Central memory CD8-positive, alpha-beta T cell (primary cell): ENCODE data around the gene HHATL.

Experiments
- ATAC-seq: fragments of 150-1000 bp; cut with Tn5 transposase; replicated peaks from 2 replicates; pipeline ENCODE4 v1.10.0; 2022; ENCODE audit warnings: mild to moderate bottlenecking, moderate FRiP score, moderate number of reproducible peaks; ENCODE audit not compliant: poor library complexity, severe bottlenecking; ENCODE audit errors: extremely low read depth
- DNase-seq, 2 donors: peaks; one replicate each; pipeline ENCODE4 v3.0.0; 2021; ENCODE audit warnings: low spot score in 2 of 2
- H3K27ac Mint-ChIP-seq: one replicate; pipeline ENCODE4 v1.8.0; 2022; ENCODE audit warnings: low read depth, mild to moderate bottlenecking, moderate library complexity, mixed read lengths
- H3K27me3 Mint-ChIP-seq: one replicate; pipeline ENCODE4 v1.8.0; 2022; ENCODE audit warnings: mixed read lengths
- H3K36me3 Mint-ChIP-seq: one replicate; pipeline ENCODE4 v1.8.0; 2022; ENCODE audit warnings: mild to moderate bottlenecking, moderate library complexity, mixed read lengths; ENCODE audit not compliant: insufficient read depth
- H3K4me1 Mint-ChIP-seq: one replicate; pipeline ENCODE4 v1.8.0; 2022; ENCODE audit warnings: mixed read lengths
- H3K4me3 Mint-ChIP-seq: one replicate; pipeline ENCODE4 v1.8.0; 2022; ENCODE audit warnings: mild to moderate bottlenecking, moderate library complexity, mixed read lengths
- H3K9me3 Mint-ChIP-seq: one replicate; pipeline ENCODE4 v1.8.0; 2022; ENCODE audit warnings: mixed read lengths

The HHATL gene

GRCh38 chr3:42706721-42707619 is 4.4 kb upstream of the HHATL start:
- DNase-seq (no peak), ATAC-seq (no peak)

GRCh38 chr3:42705962-42706585 is 3.5 kb upstream of the HHATL start:
- H3K9me3 Mint-ChIP-seq = no peaks in the 10 kb centered on the region
- peaks cover 59% of the 10 kb centered on the region for H3K27me3 Mint-ChIP-seq
- no peak overlapping the region for H3K4me3 Mint-ChIP-seq
- no peak overlapping the region for H3K27ac Mint-ChIP-seq
- no peak for ATAC-seq
- no peaks in the 10 kb centered on the region for H3K36me3 Mint-ChIP-seq
- H3K4me1 Mint-ChIP-seq = no peaks in the 10 kb centered on the region
- DNase-seq = no peak

More at GRCh38 chr3:42706721-42707619, 4.4 kb upstream of the HHATL start:
- Mint-ChIP-seq H3K27ac (no peak overlapping the region), H3K27me3 (peaks cover 53% of the 10 kb centered on the region), H3K4me1 (no peaks in the 10 kb centered on the region), H3K36me3 (no peaks in the 10 kb centered on the region), H3K4me3 (no peak overlapping the region), H3K9me3 (no peaks in the 10 kb centered on the region)

GRCh38 chr3:42705058-42705767 is 2.6 kb upstream of the HHATL start:
- Mint-ChIP-seq H3K27ac (no peak overlapping the region), H3K9me3 (no peaks in the 10 kb centered on the region)

DNA sequence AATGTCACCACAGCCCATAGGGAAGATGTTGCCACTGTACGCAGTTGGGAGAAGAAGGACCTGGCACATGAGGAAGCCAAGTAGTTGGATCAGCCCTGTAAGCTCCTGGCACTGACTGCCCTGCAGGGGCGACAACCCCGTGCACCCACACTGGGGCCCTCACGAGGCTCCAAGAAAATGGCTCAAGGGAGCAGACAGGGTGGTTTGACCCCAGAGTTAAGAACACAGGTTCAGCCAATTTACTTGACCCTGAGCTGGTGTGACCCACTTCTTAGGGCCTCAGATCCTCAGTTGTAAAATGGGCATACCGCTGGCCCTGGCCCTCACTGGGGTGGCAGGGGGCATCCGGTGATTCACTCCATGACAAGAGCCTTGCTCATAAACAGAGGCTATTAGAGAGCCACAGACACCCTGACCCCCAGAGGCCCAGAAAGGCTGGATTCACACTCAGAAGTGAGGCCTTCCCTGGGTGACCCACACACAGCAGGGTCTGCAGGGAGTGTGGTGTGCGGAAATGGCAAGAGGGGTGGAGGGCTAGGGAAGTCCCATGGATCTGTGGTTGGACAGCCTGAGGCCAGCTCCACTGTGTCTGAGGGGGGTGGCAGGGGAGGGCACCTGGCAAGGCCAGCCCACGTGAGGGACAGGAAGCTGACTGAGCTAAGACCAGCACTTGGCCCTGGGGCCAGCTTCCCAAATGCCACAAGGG is 1.7 kb upstream of the HHATL start:
- no peak for ATAC-seq
- no peak overlapping the region for H3K27ac Mint-ChIP-seq
- peaks cover 50% of the 10 kb centered on the region for H3K27me3 Mint-ChIP-seq
- H3K4me3 Mint-ChIP-seq = no peak overlapping the region
- peaks cover 2% of the 10 kb centered on the region for H3K36me3 Mint-ChIP-seq
- no peaks in the 10 kb centered on the region for H3K4me1 Mint-ChIP-seq
- DNase-seq = no peak
- H3K9me3 Mint-ChIP-seq = no peaks in the 10 kb centered on the region

More at GRCh38 chr3:42705058-42705767, 2.6 kb upstream of the HHATL start:
- Mint-ChIP-seq H3K4me1 (no peaks in the 10 kb centered on the region), H3K36me3 (peaks cover 2% of the 10 kb centered on the region), H3K4me3 (no peak overlapping the region), H3K27me3 (peaks cover 59% of the 10 kb centered on the region)
- DNase-seq (no peak), ATAC-seq (no peak)

- peaks cover 2% of the 10 kb centered on the region for H3K36me3 Mint-ChIP-seq
- H3K27me3 Mint-ChIP-seq = peaks cover 43% of the 10 kb centered on the region
- H3K4me1 Mint-ChIP-seq = no peaks in the 10 kb centered on the region
- no peak overlapping the region for H3K4me3 Mint-ChIP-seq
- no peak overlapping the region for H3K27ac Mint-ChIP-seq
- no peaks in the 10 kb centered on the region for H3K9me3 Mint-ChIP-seq
- ATAC-seq = no peak
- DNase-seq = no peak
These were observed 1.1 kb upstream of the HHATL start for GRCh38 chr3:42703695-42704025.

GRCh38 chr3:42702982-42703694 is 540 bp upstream of the HHATL start:
- ATAC-seq (no peak), DNase-seq (no peak)
- Mint-ChIP-seq H3K27ac (no peak overlapping the region), H3K36me3 (peaks cover 2% of the 10 kb centered on the region), H3K27me3 (peaks cover 42% of the 10 kb centered on the region), H3K4me3 (no peak overlapping the region), H3K4me1 (no peaks in the 10 kb centered on the region), H3K9me3 (no peaks in the 10 kb centered on the region)

DNA sequence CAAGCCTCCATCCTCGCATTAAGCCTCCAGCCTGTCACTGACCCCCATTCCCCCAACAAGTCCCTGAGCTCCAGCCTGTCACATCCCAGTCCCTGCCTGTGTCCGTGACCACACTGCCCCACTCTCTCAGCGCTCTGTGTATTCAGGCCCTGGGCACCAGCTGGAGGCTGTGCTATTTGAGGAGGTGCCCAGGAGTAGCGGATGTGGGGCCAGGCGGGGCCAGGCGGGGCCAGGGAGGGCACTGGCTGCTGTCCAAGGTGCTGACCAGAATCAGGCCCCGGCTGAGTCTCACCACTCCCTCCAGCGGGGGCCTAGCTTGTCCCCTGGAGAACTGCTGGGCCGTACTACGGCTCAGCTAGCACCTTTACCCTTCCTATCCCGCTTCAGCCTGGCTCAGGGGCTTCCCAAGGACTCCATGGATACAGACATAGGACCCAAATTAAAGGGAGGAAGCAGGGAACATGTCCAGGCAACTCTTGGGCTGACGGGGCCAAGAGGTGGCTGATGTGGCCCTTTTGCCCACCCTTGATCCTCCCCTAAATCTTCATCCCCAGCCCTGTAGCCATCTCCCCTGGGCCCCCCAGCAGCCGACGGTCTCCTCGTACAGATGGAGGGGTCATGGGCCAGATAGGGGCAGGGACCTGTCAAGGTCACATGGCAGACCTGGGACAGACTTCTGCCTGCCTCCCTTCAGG is 1.1 kb downstream of the HHATL start:
- Mint-ChIP-seq H3K36me3 (peaks cover 2% of the 10 kb centered on the region), H3K4me3 (no peak overlapping the region), H3K9me3 (no peaks in the 10 kb centered on the region), H3K4me1 (no peaks in the 10 kb centered on the region), H3K27me3 (peaks cover 32% of the 10 kb centered on the region), H3K27ac (peak overlapping the region; percentile 69)
- peak; percentile 73 for ATAC-seq
- peak; percentile 35 to 46 for DNase-seq

GRCh38 chr3:42700366-42701288 is 2.0 kb downstream of the HHATL start:
- ATAC-seq (no peak), DNase-seq (no peak)
- H3K27ac Mint-ChIP-seq = peak overlapping the region; percentile 69
- H3K4me3 Mint-ChIP-seq = no peak overlapping the region
- peaks cover 26% of the 10 kb centered on the region for H3K27me3 Mint-ChIP-seq
- H3K36me3 Mint-ChIP-seq = peaks cover 2% of the 10 kb centered on the region
- H3K4me1 Mint-ChIP-seq = no peaks in the 10 kb centered on the region
- H3K9me3 Mint-ChIP-seq = no peaks in the 10 kb centered on the region

- Mint-ChIP-seq H3K4me3 (no peak overlapping the region), H3K9me3 (no peaks in the 10 kb centered on the region), H3K36me3 (peaks cover 2% of the 10 kb centered on the region), H3K27ac (no peak overlapping the region), H3K27me3 (peaks cover 20% of the 10 kb centered on the region), H3K4me1 (no peaks in the 10 kb centered on the region)
- DNase-seq = no peak
- ATAC-seq = no peak
These were observed 3.1 kb downstream of the HHATL start for GRCh38 chr3:42699511-42699971.

DNA sequence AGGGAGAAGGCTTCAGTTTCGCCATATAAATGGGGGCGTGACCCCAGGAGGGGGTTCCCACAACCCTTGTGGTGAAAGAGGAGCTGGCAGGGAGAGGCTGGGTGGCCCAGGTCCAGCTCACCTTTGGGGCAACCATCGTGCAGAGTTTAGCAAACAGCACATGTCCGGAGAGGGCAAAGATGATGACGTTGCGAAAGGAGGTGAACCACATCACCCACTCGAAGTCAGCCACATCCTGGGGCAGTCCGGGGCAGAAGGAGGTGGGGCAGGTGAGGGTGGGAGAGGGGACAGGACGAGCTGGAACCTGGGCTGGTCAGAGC is 3.7 kb downstream of the HHATL start:
- no peak for DNase-seq
- Mint-ChIP-seq H3K4me1 (no peaks in the 10 kb centered on the region), H3K27me3 (peaks cover 18% of the 10 kb centered on the region), H3K36me3 (peaks cover 2% of the 10 kb centered on the region), H3K27ac (no peak overlapping the region), H3K4me3 (no peak overlapping the region), H3K9me3 (no peaks in the 10 kb centered on the region)
- ATAC-seq = no peak
